Activated CD8-positive, alpha-beta memory T cell treated with anti-CD3 and anti-CD28 coated beads, Interleukin-2, amount 10 ng/mL, durations not matched to agents 7 days and 5 days (primary cell): ENCODE measurements around the gene ZDHHC18. TPM values are rescaled to one million over a fixed set of nuclear protein-coding genes. Genes with fewer than 3 reads are reported as not detected.

Source experiments
- total RNA-seq, 2 experiments: library from RNA; stranded (reverse); gene quantifications; one replicate each; pipeline ENCODE4 v1.2.3, GENCODE V29; 2021

ZDHHC18 gene
- total RNA-seq, 2 experiments from 2014 or later: 53.1 to 54.9 TPM

Other genes with a start within 250 kb of the ZDHHC18 start
- 100 to 1,000 TPM in 1 of 2 experiments, 10 to 100 TPM in 1; 92.4 to 112 TPM for gene ARID1A, start 130.7 kb upstream of the ZDHHC18 start, total RNA-seq
- 1 to 10 TPM; 8.6 to 9.7 TPM for gene PIGV, start 38.7 kb upstream of the ZDHHC18 start, total RNA-seq
- under 1 TPM in 1 of 2 experiments, not detected in 1; 0.73 TPM for gene SFN, start 36.5 kb downstream of the ZDHHC18 start, total RNA-seq
- 10 to 100 TPM; 32.9 to 41.1 TPM for gene GPN2, start 63.6 kb downstream of the ZDHHC18 start, total RNA-seq
- gene GPATCH3, start 73.8 kb downstream of the ZDHHC18 start, total RNA-seq: 10 to 100 TPM; 15.0 to 17.0 TPM
- not detected for gene NR0B2, start 87.3 kb downstream of the ZDHHC18 start, total RNA-seq
- gene NUDC, start 95.1 kb downstream of the ZDHHC18 start, total RNA-seq: 10 to 100 TPM; 88.8 to 91.6 TPM
- gene KDF1, start 133.8 kb downstream of the ZDHHC18 start, total RNA-seq: not detected
- under 1 TPM; 0.15 to 0.19 TPM for gene TRNP1, start 167.0 kb downstream of the ZDHHC18 start, total RNA-seq
- gene TENT5B, start 186.2 kb downstream of the ZDHHC18 start, total RNA-seq: not detected